A549 (cell line): ENCODE data around the gene ADO.

Experiments
- CBX8 ChIP-seq: fragments of 200-600 bp; sonication (generic); IDR thresholded peaks from 2 replicates; pipeline ENCODE4 v1.6.1; 2016
- CEBPB ChIP-seq, 2 experiments: fragments of >200 bp in 1 of 2; sonication (Bioruptor Twin) in 1 of 2; formaldehyde crosslinking in 1 of 2; IDR thresholded peaks; 2 replicates each; pipeline ENCODE4 v1.6.1; 2012 to 2016
- CHD4 ChIP-seq: fragments of 200-600 bp; sonication (generic); IDR thresholded peaks from 2 replicates; pipeline ENCODE4 v1.6.1; 2016; ENCODE audit warnings: antibody characterized with exemption, mild to moderate bottlenecking, borderline replicate concordance
- ESRRA ChIP-seq: fragments of 150-350 bp; IDR thresholded peaks from 2 replicates; pipeline ENCODE4 v1.6.1; 2014; ENCODE audit warnings: mild to moderate bottlenecking, low read length, borderline replicate concordance
- MAFK ChIP-seq: fragments of 450-650 bp; IDR thresholded peaks from 2 replicates; pipeline ENCODE4 v1.6.1; 2014; ENCODE audit not compliant: partially characterized antibody
- POLR2A ChIP-seq: IDR thresholded peaks from 2 replicates; pipeline ENCODE4 v1.6.1; 2012; ENCODE audit warnings: mild to moderate bottlenecking, low read length
- TP53 ChIP-seq: fragments of 250-450 bp; sonication (Bioruptor Pico); IDR thresholded peaks from 2 replicates; pipeline ENCODE4 v1.5.0; 2021; ENCODE audit warnings: mild to moderate bottlenecking, moderate library complexity
- TF ChIP-seq, protein P1 (sequence below): fragments of >200 bp; sonication (Bioruptor Twin); formaldehyde crosslinking; IDR thresholded peaks from 3 replicates; pipeline ENCODE4 v1.6.1; 2016
- TF ChIP-seq, protein P2 (sequence below): fragments of >200 bp; sonication (Bioruptor Twin); formaldehyde crosslinking; IDR thresholded peaks from 3 replicates; pipeline ENCODE4 v1.5.1; 2016
- TF ChIP-seq, protein P3 (sequence below): IDR thresholded peaks from 2 replicates; pipeline ENCODE4 v1.6.1; 2012
- TF ChIP-seq, protein P4 (sequence below): fragments of 450-650 bp; IDR thresholded peaks from 2 replicates; pipeline ENCODE4 v1.6.1; 2014; ENCODE audit warnings: antibody characterized with exemption

GRCh38 chr10:62792261-62792660 lies 12.3 kb upstream of the ADO start:
- TF ChIP-seq POLR2A (no peak), ESRRA (no peak), CBX8 (no peak), CEBPB (IDR thresholded peaks at IDR 0.05) (no peak), MAFK (no peak), TP53 (CRISPR knock-in tag) (no peak), CHD4 (no peak)
- TF ChIP-seq, protein P1, sequence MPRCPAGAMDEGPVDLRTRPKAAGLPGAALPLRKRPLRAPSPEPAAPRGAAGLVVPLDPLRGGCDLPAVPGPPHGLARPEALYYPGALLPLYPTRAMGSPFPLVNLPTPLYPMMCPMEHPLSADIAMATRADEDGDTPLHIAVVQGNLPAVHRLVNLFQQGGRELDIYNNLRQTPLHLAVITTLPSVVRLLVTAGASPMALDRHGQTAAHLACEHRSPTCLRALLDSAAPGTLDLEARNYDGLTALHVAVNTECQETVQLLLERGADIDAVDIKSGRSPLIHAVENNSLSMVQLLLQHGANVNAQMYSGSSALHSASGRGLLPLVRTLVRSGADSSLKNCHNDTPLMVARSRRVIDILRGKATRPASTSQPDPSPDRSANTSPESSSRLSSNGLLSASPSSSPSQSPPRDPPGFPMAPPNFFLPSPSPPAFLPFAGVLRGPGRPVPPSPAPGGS: no peak
- TF ChIP-seq, protein P2, sequence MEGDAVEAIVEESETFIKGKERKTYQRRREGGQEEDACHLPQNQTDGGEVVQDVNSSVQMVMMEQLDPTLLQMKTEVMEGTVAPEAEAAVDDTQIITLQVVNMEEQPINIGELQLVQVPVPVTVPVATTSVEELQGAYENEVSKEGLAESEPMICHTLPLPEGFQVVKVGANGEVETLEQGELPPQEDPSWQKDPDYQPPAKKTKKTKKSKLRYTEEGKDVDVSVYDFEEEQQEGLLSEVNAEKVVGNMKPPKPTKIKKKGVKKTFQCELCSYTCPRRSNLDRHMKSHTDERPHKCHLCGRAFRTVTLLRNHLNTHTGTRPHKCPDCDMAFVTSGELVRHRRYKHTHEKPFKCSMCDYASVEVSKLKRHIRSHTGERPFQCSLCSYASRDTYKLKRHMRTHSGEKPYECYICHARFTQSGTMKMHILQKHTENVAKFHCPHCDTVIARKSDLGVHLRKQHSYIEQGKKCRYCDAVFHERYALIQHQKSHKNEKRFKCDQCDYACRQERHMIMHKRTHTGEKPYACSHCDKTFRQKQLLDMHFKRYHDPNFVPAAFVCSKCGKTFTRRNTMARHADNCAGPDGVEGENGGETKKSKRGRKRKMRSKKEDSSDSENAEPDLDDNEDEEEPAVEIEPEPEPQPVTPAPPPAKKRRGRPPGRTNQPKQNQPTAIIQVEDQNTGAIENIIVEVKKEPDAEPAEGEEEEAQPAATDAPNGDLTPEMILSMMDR: no peak
- TF ChIP-seq, protein P3, sequence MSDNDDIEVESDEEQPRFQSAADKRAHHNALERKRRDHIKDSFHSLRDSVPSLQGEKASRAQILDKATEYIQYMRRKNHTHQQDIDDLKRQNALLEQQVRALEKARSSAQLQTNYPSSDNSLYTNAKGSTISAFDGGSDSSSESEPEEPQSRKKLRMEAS: no peak
- TF ChIP-seq, protein P4, sequence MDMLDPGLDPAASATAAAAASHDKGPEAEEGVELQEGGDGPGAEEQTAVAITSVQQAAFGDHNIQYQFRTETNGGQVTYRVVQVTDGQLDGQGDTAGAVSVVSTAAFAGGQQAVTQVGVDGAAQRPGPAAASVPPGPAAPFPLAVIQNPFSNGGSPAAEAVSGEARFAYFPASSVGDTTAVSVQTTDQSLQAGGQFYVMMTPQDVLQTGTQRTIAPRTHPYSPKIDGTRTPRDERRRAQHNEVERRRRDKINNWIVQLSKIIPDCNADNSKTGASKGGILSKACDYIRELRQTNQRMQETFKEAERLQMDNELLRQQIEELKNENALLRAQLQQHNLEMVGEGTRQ: no peak
